ENCODE results near the gene MBTPS1. TPM values are rescaled to one million over a fixed set of nuclear protein-coding genes. Genes with fewer than 3 reads are reported as not detected.

MBTPS1 gene
- total and polyA plus RNA-seq, 9 of the 15 experiments (the other 6 are each of a cell fraction or from before 2014, with no cell fraction given): 2.8 to 57.6 (median 43.8) TPM

DNA sequence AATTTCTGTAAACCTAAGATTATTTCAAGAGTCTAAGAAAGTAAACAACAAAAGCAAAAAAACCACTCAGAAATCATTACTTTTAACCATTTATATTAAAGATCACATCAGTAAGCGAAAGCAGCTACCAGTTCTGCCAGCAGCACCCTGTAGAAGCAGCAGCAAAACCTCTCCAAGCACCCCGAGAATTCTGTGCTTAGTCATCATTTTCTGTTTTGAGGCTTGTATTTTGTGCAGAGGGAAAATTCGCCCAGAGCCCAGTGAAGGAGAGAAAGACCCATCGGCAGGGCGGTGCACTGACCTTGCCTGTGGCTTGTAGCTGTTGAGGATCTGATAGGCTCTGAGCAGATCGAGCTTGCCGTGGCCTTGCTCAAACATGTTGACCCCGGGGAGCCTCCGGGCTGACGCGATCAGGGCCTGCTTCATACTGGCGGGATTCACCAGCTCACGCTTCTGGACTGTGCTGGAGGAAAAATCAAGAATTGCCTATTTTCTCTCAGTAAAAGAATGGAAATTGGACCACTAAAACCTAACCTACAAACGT, 35.2 kb downstream of the MBTPS1 start (continued):
- TF ChIP-seq, protein P1, sequence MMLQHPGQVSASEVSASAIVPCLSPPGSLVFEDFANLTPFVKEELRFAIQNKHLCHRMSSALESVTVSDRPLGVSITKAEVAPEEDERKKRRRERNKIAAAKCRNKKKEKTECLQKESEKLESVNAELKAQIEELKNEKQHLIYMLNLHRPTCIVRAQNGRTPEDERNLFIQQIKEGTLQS (IDR thresholded peaks at IDR 0.05): no peak
- TF ChIP-seq, protein P1 (CRISPR knock-in tag; conservative IDR thresholded peaks at IDR 0.05): no peak
- TF ChIP-seq ETV6 (IDR thresholded peaks at IDR 0.05; ENCODE audit: borderline replicate concordance in 1 of 2, low read depth in 2 of 2, low read length in 1 of 2) (no peak), ETV6 (CRISPR knock-in tag; IDR thresholded peaks at IDR 0.05; ENCODE audit: borderline replicate concordance) (no peak), ZBTB1 (CRISPR knock-in tag; IDR thresholded peaks at IDR 0.05; ENCODE audit: borderline replicate concordance, low read depth) (no peak), MAFG (tag; conservative IDR thresholded peaks at IDR 0.05) (peak; percentile 63), NR3C1 (CRISPR knock-in tag; IDR thresholded peaks at IDR 0.05) (no peak)

DNA sequence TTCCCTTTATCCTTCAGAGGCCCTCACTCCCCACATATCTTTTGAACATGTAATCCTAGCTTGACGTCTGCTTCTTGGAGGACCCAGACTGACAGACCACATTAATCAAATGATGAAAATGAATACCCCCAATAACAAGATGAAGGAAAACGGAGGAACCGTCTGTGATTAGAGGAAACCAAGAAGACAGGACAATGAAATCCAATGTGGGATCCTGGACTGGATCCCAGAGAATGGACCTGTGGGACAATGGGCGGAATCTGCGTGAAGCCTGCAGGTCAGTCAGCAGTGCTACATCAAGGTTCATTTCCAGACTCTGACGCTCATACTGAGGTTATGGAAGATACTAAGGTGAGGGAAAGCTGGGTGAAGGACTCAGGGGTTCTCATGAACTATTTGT, 35.9 kb downstream of the MBTPS1 start:
- Histone ChIP-seq H3K4me3 (no peak overlapping the region), H2AFZ (ENCODE audit: low read depth, low read length) (no peak overlapping the region), H3K79me2 (ENCODE audit: control insufficient read depth, insufficient read depth, low read length) (no peaks in the 10 kb centered on the region), H3K27me3 (ENCODE audit: control insufficient read depth in 2 of 2, insufficient read depth in 2 of 2, low read length in 2 of 2) (no peaks in the 10 kb centered on the region), H3K4me1 (replicated peaks in 1 of 2; ENCODE audit: control insufficient read depth in 2 of 2, insufficient read depth in 2 of 2, low read length in 2 of 2) (no peaks in the 10 kb centered on the region), H4K20me1 (replicated peaks; ENCODE audit: control insufficient read depth, insufficient read depth, low read length) (no peaks in the 10 kb centered on the region), H3K9me3 (replicated peaks; ENCODE audit: control insufficient read depth, insufficient read depth, low read depth, low read length) (no peaks in the 10 kb centered on the region), H3K36me3 (ENCODE audit: control insufficient read depth, insufficient read depth, low read length) (peaks cover 80% of the 10 kb centered on the region), H3K9ac (ENCODE audit: insufficient read depth in 1 of 2, low read depth in 2 of 2, low read length in 2 of 2) (no peak overlapping the region), H3K9me1 (ENCODE audit: control insufficient read depth, insufficient read depth, low read length) (no peaks in the 10 kb centered on the region), H3K4me2 (ENCODE audit: insufficient read depth, low read length) (no peak overlapping the region), H3K27ac (ENCODE audit: extremely low read depth, low read depth, low read length) (no peak overlapping the region)
- in situ Hi-C loops (cut with MboI) (loop anchor here (5.0 kb wide), 1 partner anchor 86 kb away; no protein-coding TSS in a partner anchor), intact Hi-C loops (cut with micrococcal nuclease) (loop anchor here (10.0 kb wide), 1 partner anchor 404 kb away; no protein-coding TSS in a partner anchor)
- ChIA-PET CTCF (ENCODE audit: low intra/inter-chr PET ratio) (no interaction called here), POLR2A (interaction anchor here (0.8 to 1.2 kb wide), 3 partner anchors 10 to 51 kb away, joined by 3 to 4 read pairs (median 3); no protein-coding TSS in a partner anchor)
- TF ChIP-seq U2AF1 (optimal IDR thresholded peaks at IDR 0.05; ENCODE audit: low read depth, low read length) (no peak), HMG20A (CRISPR knock-in tag; conservative IDR thresholded peaks at IDR 0.05) (no peak), ZFP1 (CRISPR knock-in tag; IDR thresholded peaks at IDR 0.05) (no peak)
- no peak for FAIRE-seq
- no peak for ATAC-seq
- no TSS peak for BruUV-seq (replicated peaks)
- 86% methylated on average over 6 of the region's 6 CpGs for WGBS (ENCODE audit: insufficient coverage, low coverage, missing lambda C conversion rate)
- DNase-seq (ENCODE audit: extremely low read depth in 1 of 4, low spot score in 3 of 4): no peak
